Uterus (tissue), 2 donors: ENCODE measurements around the gene HSDL2.

Experiments used
- POLR2A ChIP-seq, 2 donors: fragments of 450-650 bp; IDR thresholded peaks; one replicate each; pipeline ENCODE4 v1.6.1; 2016; ENCODE audit warnings: antibody characterized with exemption in 2 of 2, mild to moderate bottlenecking in 1 of 2, moderate library complexity in 1 of 2
- TF ChIP-seq, protein P1 (sequence below), 4 experiments: fragments of 200-600 bp in 2 of 4; fragments of 450-650 bp in 2 of 4; sonication (generic) in 2 of 4; IDR thresholded peaks; one replicate each; pipeline ENCODE4 v1.5.1; 2016 to 2019; ENCODE audit warnings: antibody characterized with exemption in 4 of 4, mild to moderate bottlenecking in 2 of 4, moderate library complexity in 1 of 4

DNA sequence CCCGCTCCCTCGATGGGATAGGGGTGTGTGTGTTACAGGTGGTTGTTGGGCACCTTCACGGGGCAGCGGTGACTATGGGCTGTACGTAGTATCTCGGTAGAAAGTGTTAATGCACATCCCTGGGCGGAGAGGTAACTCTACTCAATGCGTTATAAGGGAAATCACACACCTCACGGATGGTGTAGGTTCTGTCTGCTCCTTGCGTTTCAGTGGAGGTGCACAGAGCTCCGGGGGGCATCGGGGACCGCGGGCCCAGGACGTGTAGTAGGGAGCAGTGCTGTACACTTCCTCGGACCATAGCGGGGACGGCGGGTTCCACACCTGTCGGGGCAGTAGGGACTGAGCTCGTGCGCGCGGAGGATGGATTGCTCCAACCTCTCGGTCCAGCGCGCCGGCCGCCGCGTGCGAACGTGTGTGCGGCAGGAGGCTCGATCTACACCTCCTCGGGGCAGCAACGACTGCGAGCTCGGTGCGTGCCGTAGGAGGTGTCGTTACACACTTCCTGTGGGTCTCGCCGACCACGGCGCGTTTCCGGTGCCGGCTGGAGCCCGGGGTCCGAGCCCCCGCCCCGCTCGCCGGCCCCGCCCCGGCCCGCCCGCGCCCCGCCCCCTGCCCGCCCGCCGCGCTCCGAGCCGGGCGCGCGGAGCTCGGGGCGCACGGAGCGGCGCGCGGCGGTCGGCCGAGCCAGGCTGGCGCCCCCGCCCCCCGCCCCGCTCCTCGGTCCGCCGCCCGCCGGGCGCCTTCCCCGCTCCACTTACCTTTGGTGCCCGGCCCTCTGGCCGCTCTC lies 106.5 kb downstream of the HSDL2 start, which contains the start of gene KIAA1958:
- TF ChIP-seq, protein P1, sequence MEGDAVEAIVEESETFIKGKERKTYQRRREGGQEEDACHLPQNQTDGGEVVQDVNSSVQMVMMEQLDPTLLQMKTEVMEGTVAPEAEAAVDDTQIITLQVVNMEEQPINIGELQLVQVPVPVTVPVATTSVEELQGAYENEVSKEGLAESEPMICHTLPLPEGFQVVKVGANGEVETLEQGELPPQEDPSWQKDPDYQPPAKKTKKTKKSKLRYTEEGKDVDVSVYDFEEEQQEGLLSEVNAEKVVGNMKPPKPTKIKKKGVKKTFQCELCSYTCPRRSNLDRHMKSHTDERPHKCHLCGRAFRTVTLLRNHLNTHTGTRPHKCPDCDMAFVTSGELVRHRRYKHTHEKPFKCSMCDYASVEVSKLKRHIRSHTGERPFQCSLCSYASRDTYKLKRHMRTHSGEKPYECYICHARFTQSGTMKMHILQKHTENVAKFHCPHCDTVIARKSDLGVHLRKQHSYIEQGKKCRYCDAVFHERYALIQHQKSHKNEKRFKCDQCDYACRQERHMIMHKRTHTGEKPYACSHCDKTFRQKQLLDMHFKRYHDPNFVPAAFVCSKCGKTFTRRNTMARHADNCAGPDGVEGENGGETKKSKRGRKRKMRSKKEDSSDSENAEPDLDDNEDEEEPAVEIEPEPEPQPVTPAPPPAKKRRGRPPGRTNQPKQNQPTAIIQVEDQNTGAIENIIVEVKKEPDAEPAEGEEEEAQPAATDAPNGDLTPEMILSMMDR (IDR thresholded peaks at IDR 0.05), result no peak
- peak in 1 of 2 donors; percentile 58 for TF ChIP-seq POLR2A (IDR thresholded peaks at IDR 0.05)
